Measurements from ENCODE around the gene CCSER1. TPM values are rescaled to one million over a fixed set of nuclear protein-coding genes. Genes with fewer than 3 reads are reported as not detected.

The CCSER1 gene
- total and polyA plus RNA-seq, 4 donors, result 0.18 to 2.3 (median 1.2) TPM

DNA sequence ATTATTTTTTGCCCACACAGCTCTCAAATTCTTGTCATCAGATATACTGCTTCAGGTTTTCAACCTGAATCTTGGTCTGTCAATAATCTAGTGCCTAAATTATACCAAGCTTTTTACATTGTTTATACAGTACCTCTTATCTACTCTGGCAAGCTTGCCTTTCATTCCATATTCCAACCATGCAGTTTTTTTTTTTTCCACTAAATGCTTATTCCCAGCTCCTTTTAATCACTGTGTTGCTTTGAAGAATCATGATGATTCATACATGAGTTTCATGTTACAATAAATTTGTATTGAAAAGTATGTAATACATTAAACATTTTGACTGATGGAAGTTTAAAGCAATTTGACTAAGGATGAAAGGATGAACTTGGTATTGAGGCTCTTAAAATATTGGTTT lies 949.0 kb downstream of the CCSER1 start:
- H3K9me3 ChIP-seq (ENCODE audit: control insufficient read depth in 4 of 4, low read length in 3 of 4), result peaks cover 0 to 1% (median 0%) of the 10 kb centered on the region in 4 donors
- no peak overlapping the region for H3K4me3 ChIP-seq (ENCODE audit: low read depth in 1 of 3, low read length in 3 of 3)
- H3K9ac ChIP-seq (ENCODE audit: low read depth in 1 of 2, low read length in 2 of 2), result no peak overlapping the region
- TF ChIP-seq JUND (IDR thresholded peaks at IDR 0.05), result no peak
- TF ChIP-seq, protein P1, sequence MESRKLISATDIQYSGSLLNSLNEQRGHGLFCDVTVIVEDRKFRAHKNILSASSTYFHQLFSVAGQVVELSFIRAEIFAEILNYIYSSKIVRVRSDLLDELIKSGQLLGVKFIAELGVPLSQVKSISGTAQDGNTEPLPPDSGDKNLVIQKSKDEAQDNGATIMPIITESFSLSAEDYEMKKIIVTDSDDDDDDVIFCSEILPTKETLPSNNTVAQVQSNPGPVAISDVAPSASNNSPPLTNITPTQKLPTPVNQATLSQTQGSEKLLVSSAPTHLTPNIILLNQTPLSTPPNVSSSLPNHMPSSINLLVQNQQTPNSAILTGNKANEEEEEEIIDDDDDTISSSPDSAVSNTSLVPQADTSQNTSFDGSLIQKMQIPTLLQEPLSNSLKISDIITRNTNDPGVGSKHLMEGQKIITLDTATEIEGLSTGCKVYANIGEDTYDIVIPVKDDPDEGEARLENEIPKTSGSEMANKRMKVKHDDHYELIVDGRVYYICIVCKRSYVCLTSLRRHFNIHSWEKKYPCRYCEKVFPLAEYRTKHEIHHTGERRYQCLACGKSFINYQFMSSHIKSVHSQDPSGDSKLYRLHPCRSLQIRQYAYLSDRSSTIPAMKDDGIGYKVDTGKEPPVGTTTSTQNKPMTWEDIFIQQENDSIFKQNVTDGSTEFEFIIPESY (IDR thresholded peaks at IDR 0.05), result no peak
- no peak for TF ChIP-seq HNF4A (conservative IDR thresholded peaks at IDR 0.05)
- TF ChIP-seq, protein P2, sequence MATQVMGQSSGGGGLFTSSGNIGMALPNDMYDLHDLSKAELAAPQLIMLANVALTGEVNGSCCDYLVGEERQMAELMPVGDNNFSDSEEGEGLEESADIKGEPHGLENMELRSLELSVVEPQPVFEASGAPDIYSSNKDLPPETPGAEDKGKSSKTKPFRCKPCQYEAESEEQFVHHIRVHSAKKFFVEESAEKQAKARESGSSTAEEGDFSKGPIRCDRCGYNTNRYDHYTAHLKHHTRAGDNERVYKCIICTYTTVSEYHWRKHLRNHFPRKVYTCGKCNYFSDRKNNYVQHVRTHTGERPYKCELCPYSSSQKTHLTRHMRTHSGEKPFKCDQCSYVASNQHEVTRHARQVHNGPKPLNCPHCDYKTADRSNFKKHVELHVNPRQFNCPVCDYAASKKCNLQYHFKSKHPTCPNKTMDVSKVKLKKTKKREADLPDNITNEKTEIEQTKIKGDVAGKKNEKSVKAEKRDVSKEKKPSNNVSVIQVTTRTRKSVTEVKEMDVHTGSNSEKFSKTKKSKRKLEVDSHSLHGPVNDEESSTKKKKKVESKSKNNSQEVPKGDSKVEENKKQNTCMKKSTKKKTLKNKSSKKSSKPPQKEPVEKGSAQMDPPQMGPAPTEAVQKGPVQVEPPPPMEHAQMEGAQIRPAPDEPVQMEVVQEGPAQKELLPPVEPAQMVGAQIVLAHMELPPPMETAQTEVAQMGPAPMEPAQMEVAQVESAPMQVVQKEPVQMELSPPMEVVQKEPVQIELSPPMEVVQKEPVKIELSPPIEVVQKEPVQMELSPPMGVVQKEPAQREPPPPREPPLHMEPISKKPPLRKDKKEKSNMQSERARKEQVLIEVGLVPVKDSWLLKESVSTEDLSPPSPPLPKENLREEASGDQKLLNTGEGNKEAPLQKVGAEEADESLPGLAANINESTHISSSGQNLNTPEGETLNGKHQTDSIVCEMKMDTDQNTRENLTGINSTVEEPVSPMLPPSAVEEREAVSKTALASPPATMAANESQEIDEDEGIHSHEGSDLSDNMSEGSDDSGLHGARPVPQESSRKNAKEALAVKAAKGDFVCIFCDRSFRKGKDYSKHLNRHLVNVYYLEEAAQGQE (IDR thresholded peaks at IDR 0.05), result no peak
- TF ChIP-seq EGR1 (IDR thresholded peaks at IDR 0.05; ENCODE audit: low read depth in 2 of 2), result no peak
- TF ChIP-seq SP1 (IDR thresholded peaks at IDR 0.05), result no peak
- TF ChIP-seq HNF4G (IDR thresholded peaks at IDR 0.05), result no peak
- no peak for TF ChIP-seq GABPA (IDR thresholded peaks at IDR 0.05 in 1 of 2, conservative IDR thresholded peaks at IDR 0.05 in 1 of 2)
- no peak for TF ChIP-seq TAF1 (conservative IDR thresholded peaks at IDR 0.05)
- no peak for TF ChIP-seq RXRA (IDR thresholded peaks at IDR 0.05)
- no peaks in the 10 kb centered on the region for H3K36me3 ChIP-seq (ENCODE audit: control insufficient read depth in 4 of 4, insufficient read depth in 3 of 4, low read depth in 1 of 4, low read length in 3 of 4)
- no peak overlapping the region for H3K27ac ChIP-seq (ENCODE audit: low read depth in 1 of 2, low read length in 2 of 2)
- no peaks in the 10 kb centered on the region for H3K4me1 ChIP-seq (ENCODE audit: control insufficient read depth in 4 of 4, insufficient read depth in 4 of 4, low read length in 3 of 4)
- no peak for DNase-seq (ENCODE audit: low spot score)
- H3K27me3 ChIP-seq (ENCODE audit: control insufficient read depth in 4 of 4, insufficient read depth in 4 of 4, low read length in 3 of 4), result no peaks in the 10 kb centered on the region

DNA sequence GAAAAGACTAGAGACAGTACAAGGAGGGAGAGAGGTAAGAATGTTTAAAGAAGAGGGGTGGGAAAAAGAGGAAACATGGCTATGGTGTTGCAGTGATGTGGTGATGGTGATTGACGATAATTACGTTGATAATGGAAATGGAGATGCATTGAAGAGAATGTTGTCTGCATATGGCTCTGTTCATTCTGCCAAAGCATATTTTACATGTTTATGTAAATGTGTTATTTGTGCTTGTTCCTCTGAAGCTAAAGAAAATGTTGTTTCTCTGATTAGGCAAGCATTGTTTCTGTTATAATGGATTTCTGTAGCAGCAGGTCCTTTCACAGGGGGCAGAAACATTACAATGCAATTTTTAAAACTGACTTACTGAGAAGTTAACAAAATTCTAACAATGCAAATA lies 958.8 kb downstream of the CCSER1 start:
- Histone ChIP-seq H3K36me3 (ENCODE audit: control insufficient read depth in 4 of 4, insufficient read depth in 3 of 4, low read depth in 1 of 4, low read length in 3 of 4) (no peaks in the 10 kb centered on the region), H3K4me3 (ENCODE audit: low read depth in 1 of 3, low read length in 3 of 3) (no peak overlapping the region), H3K9me3 (ENCODE audit: control insufficient read depth in 4 of 4, low read length in 3 of 4) (no peaks in the 10 kb centered on the region), H3K27me3 (ENCODE audit: control insufficient read depth in 4 of 4, insufficient read depth in 4 of 4, low read length in 3 of 4) (no peaks in the 10 kb centered on the region), H3K27ac (ENCODE audit: low read depth in 1 of 2, low read length in 2 of 2) (no peak overlapping the region), H3K4me1 (ENCODE audit: control insufficient read depth in 4 of 4, insufficient read depth in 4 of 4, low read length in 3 of 4) (no peaks in the 10 kb centered on the region), H3K9ac (ENCODE audit: low read depth in 1 of 2, low read length in 2 of 2) (no peak overlapping the region)
- no peak for DNase-seq (ENCODE audit: low spot score)
- no peak for TF ChIP-seq SP1 (IDR thresholded peaks at IDR 0.05)
- no peak for TF ChIP-seq GABPA (IDR thresholded peaks at IDR 0.05 in 1 of 2, conservative IDR thresholded peaks at IDR 0.05 in 1 of 2)
- TF ChIP-seq, protein P2 (IDR thresholded peaks at IDR 0.05), result no peak
- TF ChIP-seq JUND (IDR thresholded peaks at IDR 0.05), result no peak
- TF ChIP-seq RAD21 (IDR thresholded peaks at IDR 0.05), result no peak
- TF ChIP-seq EGR1 (IDR thresholded peaks at IDR 0.05; ENCODE audit: low read depth in 2 of 2), result no peak
- no peak for TF ChIP-seq YY1 (IDR thresholded peaks at IDR 0.05)
- no peak for TF ChIP-seq FOXA1 (IDR thresholded peaks at IDR 0.05)
- no peak for TF ChIP-seq HNF4G (IDR thresholded peaks at IDR 0.05)
- TF ChIP-seq NR2F2 (IDR thresholded peaks at IDR 0.05), result no peak
- 87% methylated on average over 2 of the region's 2 CpGs for WGBS

Measured in liver (tissue), 9 donors.